NCI-H1105 (cell line): ENCODE results near the gene CARD10.
A peak's percentile ranks its signal among the peaks of the same experiment; 100 is the strongest.

ENCODE experiments used
- DNase-seq: peaks from one replicate; lab custom pipeline; 2025; lab: John Stamatoyannopoulos, UW

The CARD10 gene

DNA sequence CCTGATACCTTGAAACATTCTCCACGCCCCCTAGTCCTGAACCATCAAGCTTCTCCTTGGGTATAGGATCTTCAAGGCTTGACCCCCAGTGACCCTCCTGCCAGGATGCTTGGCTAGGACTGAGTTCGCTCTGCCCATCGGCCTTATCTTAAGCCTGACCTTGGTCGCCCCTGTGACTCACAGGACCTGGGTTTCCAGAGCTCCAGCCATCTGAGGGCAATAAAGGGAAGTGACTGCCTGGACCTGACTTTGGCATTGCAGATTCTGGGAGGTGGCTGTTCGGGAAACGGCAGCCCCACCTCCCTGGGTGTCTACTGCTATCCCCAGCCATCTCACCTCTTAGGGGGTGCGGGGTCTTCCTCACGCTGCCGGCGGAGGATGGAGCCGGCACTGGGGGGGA lies 15.4 kb downstream of the CARD10 start:
- no peak for DNase-seq

DNA sequence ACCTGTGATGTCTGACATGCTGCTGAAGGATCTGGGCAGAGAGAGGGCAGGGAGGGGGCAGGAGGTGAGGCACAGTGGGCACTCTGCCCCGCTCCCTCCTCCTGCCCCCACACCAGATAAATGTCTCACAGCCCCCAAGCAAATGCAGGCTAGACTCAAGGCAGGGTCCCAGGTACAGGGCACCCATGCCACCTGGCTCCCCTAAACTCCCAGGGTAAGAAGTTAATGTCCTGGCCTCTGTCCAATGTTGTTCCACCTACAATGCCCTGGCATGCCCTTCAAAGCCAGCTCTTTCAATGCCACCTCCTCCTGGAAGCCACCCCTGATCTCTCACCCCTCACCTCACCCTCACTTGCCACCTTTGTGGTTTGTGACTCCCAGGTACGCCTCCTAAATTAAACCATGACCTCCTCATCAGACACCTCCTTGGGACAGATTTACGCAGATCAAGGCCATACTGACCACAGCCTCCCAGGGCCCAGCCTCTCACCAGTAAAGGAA lies 16.0 kb downstream of the CARD10 start:
- DNase-seq: no peak

DNA sequence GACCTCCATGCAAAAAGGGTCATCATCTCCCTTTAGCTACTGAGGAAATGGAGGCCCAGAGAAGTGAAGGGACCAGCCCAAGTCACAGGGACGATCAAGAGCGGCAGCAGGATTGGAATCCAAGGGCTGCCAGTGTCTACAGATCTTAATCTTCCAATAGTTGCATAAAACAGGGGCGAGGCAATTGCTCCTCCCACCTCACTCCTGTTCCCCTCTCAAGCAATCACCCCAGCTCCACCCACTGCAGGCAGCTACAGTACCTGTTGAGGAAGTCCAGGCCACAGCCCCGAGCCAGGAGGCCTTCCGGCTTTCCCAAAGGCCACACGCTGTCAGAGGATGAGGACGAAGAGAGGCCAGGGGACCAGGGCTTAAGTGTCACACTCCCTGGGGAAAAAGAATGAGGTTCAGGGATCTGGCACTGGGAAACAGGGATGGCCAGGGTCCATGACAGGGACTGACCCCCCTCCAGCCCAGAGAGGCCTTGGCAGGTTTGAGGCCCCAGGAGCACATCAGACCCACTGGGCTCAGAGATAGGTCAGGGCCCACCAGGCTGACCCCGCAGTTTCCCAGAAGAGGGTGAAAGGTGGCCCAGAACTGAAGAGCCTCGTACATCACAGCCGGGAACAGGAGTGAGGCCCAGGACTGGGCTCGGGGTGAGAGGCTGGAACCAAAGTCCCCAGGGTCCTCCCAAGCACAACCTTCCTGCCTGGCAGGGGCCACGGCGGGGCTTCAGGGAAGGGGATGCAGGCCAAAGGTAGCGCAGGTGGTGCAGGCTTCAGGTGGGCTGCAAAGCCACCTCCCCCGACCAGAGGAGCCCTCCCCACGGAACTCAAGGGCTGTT lies 16.7 kb downstream of the CARD10 start:
- no peak for DNase-seq

DNA sequence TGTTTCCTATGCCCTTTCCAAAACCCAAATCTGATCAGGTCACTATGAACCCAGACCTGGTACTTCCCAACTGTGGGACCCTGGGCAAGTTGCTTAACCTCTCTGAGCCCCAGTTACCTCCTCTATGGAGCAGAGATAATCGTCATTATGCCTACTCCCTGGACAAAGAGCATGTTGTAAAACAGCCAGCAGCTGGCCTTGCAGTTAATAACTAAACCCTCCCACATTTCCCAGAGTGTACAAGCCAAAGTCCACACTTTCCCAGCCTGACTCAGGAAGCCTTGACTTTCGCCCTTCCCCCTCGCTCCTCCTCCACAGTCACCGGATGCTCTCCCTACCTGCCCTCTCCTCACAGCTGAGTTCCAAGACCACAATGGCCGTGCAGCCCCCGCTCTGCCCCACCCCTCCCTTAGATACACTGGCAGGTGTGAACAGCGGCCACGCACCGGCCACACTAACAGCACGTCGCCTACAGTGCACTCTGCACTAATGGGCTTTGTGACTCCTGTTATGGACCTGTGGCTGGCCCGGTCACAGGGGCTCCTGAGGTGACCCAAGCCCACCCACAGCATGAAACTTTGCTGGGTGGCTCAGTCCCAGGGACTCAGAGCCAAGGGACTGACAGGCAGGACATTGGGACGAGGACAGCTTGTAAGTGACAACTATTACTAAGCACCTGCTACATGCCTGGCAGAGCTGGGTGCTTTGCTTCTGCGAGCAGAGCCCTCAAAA lies 17.4 kb downstream of the CARD10 start:
- peak; percentile 20 for DNase-seq

DNA sequence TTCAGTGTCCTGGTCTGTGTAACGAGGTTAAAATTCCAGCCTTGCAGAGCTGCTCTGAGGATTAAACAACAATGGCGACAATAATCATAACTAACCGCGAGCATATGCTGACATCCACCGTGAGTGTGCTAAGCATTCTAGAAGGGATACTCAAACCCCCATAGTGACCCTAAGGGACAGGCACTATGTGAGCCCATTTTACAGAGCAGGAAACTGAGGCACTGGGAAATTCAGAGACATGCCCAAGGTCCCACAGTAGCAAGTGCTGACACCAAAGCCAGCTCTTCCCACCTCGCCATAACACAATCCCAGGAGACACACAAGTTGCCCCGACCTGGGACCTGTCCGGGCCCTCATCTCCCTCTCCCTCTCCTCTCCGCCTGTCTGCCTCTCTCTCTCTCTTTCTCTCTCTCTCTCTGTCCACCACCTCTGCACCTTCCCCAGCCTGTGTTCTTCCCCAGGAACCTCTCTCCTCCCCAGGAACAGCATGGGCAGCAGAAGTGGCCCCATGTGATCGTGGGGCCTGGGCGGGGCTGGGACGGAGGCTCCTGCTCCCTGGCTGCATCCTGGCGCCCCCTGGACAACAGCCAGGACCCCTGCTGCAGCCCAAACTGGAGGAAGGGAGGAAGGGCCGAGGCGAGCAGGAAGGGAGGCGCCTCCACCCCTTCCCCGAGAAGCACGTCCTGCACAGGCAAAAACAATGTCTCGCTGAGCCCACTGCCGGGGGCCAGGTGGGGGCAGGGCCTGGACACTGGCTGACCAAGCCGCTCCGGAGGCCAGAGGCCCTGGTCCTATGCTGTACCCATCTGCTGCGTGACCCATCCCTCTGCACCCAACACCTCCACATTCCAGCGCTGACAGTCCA lies 18.2 kb downstream of the CARD10 start:
- no peak for DNase-seq

DNA sequence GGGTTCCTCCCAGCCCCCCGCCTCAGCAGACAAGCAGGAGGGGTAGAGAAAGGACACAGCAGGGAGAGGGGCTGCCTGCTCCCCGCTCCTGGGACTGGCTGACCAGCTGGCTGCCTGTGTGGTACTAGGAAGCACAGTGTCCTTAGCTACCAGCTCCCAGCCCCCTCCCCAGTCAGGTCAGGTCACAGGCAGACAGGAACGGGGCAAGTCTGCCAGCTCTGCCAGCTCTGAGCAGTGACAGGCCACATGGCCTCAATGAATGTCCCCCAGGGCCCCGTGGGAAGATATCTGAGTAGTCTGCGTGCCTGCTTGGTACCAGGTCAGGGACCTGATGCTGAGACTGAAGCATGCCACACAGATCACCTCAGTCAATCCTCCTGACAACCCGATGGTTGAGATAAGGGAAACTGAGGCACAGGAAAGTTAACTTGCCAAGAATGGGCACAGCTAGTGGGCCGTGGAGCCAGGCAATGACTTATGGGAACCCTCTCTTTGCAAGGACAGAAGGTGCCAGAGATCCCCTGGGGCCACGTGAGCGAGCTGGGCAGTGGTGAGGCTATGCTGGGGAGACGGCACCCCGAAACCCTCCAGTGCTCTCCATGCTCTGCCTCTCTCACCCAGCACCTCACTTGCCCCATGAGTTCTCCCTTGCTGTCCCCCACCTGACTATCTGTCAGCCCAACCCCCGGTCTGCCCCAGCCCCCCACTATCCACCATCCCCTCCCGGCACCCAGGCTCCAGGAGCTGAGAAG lies 19.2 kb downstream of the CARD10 start:
- DNase-seq: no peak

DNA sequence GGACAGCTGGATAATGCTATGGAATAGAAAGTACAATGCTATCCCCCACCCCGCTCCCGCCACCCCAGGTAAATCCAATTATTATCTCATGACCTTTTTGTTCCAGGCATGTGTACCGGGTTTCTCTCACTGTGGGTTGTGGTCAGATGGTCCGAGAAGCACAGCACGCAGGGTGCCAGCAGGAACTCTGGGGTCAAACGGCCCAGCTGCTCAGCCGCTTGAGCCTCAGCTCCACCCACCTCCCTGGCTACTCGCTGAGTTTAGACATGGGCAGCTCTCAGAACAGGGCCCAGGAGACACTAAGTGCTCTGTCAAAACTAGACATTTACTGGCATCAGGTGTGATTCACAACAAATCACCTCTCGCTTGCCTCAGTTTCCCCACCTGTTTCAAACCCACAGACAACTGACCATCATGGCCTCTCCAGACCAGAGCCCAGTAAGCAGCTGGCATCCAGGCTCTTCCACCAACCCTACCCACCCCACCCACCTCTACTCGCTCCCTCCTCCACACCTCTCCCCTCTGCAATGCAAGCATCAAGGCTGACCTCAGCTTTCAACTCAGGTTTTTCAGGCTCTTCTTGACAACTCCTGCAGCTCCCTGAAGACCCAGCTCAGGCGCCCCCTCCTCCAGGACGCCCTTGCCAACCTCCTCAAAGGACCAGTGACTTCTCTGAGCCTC lies 20.0 kb downstream of the CARD10 start:
- no peak for DNase-seq

DNA sequence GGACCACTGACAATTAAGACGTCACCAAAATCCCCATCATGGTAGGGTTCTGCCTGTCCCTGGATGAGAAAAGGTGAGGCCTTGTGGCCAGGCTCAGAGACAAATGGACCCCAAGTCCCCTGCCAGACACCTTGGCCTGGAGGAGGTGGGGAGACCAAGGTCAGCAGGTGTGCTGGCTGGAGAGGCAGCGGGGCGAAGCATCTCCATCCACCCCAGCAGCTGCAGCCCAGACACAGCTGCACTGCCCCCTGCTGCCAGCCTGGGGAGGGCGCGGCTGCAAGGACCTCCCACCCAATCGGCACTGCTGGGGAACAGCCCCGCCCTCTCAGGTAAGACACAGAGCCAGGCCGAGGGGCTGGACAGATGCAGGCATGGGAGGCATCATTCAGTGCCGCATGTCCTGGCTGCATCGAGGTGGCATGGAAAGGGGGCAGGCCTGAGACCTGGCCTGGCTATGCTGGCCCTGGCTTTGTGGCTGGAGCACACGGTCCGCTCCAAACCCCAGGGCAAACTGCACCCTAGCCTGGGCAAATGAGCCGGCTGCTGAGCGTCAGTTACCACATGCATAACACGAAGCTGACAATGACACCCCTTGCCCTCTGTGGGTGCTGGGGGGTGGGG lies 20.8 kb downstream of the CARD10 start:
- peak; percentile 28 for DNase-seq

DNA sequence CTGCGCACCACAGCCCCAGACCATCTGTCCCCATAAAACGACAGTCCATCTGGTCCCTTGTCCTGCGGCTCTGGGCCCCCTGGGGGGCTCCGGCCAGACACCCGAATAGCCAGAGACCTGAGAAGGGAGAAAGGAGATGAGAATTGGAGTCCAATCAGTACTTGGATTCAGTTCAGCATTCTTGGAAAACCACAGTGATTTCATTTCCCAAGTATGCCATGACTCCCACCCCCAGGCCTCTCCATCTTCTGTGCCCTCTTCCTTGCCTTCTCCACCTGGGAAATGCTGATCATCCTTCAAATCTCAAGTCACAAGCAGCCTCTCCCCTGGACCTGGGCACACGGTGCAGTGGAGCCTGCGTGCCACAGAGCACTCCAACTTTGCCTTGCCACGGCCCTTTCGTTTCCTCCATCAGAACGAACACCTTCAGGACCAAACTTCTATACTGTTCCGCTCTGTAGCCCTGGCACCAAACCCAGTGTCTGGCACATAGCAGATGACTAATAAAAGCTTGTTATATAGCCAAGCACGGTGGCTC lies 22.1 kb downstream of the CARD10 start:
- no peak for DNase-seq

DNA sequence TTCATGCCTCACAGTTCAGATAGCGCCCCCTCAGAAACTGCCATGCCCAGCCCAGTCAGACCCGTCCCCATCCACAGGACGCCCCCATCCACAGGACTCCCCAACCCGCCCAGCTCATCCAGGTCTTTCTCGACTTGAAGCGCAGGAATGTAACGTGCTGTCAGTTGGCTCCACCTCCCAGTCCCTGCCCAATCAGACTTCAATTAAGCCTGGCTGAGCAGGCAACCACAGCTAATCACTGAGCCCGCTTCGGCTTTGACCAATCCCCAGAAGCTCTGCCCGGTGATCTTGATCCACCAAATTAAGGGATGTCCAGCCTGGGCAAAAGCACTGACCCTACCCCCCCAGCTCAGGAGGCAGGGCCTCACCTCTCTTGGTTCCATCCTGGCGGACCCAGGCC lies 22.6 kb downstream of the CARD10 start:
- no peak for DNase-seq

DNA sequence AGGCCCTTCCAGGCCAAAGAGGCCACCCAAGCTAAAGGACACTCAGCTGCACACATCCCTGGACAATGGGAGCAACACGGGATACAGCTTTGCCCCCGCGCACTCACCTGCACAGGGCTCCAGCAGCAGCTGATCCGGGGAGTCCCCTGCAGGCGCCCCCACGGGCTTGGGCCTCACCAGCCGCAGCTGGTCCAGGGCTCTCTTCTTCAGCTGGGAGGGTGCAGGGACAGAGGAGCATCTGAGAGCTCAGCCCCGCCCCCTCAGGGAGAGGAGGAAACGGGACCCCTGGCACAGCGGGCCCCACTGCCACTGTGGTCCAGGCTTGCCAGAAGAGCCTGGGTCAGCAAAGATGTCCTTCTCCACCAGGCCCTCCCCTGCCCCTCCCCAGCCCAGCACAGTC lies 25.2 kb downstream of the CARD10 start:
- DNase-seq: no peak

DNA sequence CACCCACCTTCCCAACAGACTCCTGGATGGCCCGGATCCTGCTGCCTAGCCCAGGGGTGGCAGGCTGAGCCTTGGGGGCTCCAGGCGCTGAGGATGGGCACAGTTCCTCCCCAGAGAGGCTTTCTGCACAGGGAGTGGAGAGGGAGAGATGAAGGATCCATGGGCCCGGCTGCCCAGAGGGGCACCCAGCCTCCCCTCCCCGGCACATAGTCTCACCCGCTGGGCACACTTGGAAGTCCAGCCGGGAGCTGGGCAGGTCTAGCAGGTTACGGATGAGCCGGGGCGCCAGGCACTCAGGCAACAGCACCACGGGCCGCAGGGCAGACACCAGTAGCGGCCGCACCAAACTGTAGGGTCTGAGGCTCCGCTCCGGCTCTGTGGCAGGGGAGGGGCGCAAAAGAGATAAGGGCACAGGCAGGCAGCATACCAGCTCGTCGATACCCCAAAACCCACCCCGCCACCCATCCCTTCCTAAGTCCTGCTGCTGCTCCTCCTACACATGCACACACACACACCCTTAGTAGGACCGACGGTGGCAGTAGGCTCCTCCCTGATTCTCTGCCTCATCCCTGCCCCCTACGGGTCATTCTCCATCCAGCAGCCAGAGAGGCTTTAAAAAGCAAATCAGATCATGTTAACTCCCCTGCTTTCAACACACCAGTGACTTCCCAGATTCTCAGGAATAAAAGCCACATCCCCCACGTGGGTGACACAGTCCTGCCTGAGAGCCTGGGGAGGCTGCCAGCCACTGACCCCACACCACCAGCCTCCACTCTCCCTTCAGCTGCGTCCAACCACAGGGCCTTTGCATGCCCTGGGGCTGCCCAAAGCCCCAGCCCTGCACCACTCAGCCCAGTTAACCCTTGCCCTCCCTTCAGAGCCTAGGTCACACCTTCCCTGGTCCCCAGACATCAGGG lies 26.5 kb downstream of the CARD10 start:
- no peak for DNase-seq

DNA sequence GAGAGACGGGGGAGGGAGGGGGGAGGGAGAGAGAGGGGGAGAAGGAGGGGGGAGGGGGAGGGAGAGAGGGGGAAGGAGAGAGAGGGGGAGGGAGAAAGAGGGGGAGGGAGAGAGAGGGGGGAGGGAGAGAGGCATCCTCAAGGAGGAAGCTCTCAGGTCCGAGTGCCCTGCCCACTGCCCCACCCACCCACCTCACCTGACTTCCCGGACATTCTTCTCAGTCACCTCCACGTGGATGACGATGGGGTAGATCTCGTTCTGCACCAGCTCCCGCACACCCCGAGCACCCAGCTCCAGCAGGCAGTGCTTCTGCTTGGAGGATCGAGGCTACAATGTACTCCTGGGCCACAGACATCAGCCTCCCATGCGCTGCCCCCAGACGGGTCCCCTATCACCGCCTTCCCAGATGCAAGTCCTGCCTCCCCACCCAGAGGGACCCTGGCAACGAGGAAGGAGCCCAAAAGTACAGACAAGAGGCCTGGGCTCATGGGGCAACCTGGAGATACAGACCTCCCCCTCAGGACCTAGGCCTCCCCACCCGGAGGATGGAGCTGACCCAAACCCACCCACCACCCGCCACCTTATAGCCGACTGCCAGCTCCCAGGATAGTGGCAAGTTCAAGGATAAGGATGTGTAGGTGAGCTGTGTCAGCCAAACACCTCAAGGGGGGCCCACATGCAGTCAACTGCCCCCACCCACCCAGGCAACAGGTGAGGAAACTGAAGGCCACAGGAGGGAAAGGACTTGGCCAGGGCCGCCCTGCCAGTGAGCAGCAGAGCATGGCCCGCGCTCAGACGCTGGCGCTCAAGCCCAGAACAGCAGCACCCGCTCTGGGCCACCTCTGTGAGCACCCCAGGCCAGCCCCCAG lies 27.4 kb downstream of the CARD10 start:
- no peak for DNase-seq

DNA sequence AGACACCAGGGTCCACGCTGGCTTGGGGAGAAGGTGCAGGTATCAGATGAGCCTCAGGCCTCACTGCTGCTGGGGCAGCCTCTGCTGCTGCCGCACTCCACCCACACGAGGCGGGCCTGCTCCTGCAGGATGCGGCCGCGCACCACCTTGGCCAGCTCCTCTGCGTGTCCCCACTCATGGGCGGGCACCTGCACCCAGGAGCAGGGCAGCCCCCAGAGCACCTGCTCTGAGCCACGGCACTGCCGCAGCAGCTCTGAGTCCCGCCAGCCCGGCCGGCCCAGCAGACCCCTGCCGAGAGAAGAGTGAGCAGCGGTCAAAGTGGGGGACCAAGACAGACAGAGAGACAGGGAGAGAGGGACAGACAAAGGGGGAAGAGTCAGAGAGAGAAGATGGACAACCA lies 28.1 kb downstream of the CARD10 start:
- DNase-seq: no peak

DNA sequence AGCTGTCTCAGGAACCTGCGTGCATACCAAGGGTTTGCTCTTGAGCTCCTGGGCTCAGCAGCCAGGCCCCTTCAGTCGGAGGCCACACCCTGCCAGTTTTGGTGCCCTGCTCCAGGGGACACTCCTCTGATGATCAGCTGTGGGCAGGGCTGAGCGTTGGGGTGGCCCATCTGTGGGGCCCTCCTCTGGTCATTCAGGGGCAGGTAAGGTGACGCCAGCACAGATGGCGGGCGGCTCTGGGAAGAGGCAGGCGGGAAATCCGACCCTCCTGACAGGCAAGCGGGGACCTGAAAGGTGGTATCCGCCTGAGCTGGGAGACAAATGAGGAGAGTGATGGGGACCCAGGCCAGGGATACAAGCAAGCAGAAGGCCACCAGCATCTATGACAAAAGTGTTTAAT lies 29.2 kb downstream of the CARD10 start:
- no peak for DNase-seq

DNA sequence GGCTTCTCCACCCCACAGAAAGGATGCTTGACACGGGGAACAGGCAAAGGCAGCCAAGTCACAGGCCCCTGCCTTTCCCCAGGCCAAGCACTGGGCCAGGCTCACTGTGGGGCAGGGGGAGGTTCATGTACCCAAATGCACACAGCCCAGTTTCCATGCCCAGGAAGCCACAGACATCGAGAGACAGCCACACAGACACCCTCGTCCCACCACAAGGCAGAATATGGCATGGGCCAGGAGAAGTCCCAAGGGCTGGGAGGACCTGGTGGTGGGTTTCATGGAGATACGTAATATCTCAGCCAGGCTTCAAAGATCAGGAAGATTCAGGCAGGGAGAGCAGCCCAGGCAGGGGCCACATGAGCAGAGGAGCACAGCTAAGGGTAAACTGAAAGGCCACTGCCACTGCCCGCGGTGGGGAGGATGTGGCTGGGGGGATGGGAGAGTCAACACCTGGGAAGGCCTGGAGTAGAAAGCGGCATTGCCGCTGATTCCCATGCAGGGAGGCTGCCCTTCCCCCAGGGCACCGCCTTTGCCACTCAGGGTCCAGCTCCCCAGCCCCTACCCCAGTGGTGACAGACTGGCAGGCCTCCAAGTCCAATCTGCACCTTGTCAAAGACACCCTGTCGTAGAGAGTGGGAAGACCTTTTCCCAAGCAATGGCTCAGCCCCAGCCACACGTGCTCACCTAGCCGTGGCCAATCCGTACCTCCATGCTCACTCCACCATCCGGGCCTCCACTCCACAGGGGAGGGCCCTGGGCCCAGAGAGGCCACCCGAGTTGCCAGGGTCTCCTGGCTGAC lies 30.7 kb downstream of the CARD10 start:
- no peak for DNase-seq

DNA sequence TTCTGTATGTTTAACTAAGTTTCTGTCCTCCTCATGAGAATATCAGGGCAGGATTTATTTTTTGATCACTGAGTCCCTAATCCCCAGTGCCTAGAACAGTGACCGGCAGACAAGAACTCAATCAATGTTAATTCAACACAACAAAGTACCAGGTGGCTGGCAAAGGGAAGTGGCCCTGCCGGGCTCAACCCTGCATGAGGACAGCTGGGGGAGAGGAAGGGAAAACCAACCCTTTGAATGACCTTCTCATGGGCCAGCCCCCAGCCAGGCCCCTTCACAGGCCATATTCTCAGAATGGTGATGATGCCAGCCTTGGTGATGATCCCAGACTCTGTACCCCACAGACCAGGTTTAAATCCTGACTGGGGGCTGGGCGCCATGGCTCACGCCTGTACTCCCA lies 31.6 kb downstream of the CARD10 start:
- DNase-seq: no peak
